GM12878 (cell line): ENCODE results near the gene ZFP36. TPM values are rescaled to one million over a fixed set of nuclear protein-coding genes. Genes with fewer than 3 reads are reported as not detected.

ENCODE experiments used
- CEBPB ChIP-seq, 2 experiments: fragments of 150-350 bp in 1 of 2; IDR thresholded peaks; 2 replicates each; pipeline ENCODE4 v1.6.1; 2012 to 2014; ENCODE audit warnings: low read depth in 2 of 2, low read length in 2 of 2, borderline replicate concordance in 1 of 2, inconsistent platforms in 1 of 2
- E2F4 ChIP-seq: IDR thresholded peaks from 2 replicates; pipeline ENCODE4 v1.6.1; 2012; ENCODE audit warnings: low read depth, low read length, improper control_type of control experiment
- E4F1 ChIP-seq: fragments of 450-650 bp; IDR thresholded peaks from 2 replicates; pipeline ENCODE4 v1.6.1; 2018; ENCODE audit warnings: borderline replicate concordance, mild to moderate bottlenecking; ENCODE audit not compliant: partially characterized antibody
- FOXM1 ChIP-seq: IDR thresholded peaks from 2 replicates; pipeline ENCODE4 v1.6.1; 2012; ENCODE audit warnings: low read depth, mild to moderate bottlenecking, inconsistent platforms, low read length, moderate library complexity
- JUND ChIP-seq: IDR thresholded peaks from 2 replicates; pipeline ENCODE4 v1.6.1; 2012; ENCODE audit warnings: low read depth, mild to moderate bottlenecking, low read length, improper control_type of control experiment, moderate library complexity
- LARP7 ChIP-seq: fragments of 450-650 bp; IDR thresholded peaks from 2 replicates; pipeline ENCODE4 v1.6.1; 2017; ENCODE audit warnings: mild to moderate bottlenecking
- MXI1 ChIP-seq: fragments of 150-350 bp; IDR thresholded peaks from 2 replicates; pipeline ENCODE4 v1.6.1; 2011; ENCODE audit warnings: low read depth, mild to moderate bottlenecking, inconsistent platforms, low read length, improper control_type of control experiment
- PAX5 ChIP-seq: IDR thresholded peaks from 2 replicates; pipeline ENCODE4 v1.6.1; 2011; ENCODE audit warnings: low read depth, low read length, borderline replicate concordance
- POLR2AphosphoS5 ChIP-seq: IDR thresholded peaks from 2 replicates; pipeline ENCODE4 v1.6.1; 2011; ENCODE audit warnings: mild to moderate bottlenecking, low read length, inconsistent platforms
- RB1 ChIP-seq: fragments of 450-650 bp; formaldehyde crosslinking; IDR thresholded peaks from 2 replicates; pipeline ENCODE4 v1.6.1; 2017; ENCODE audit warnings: mild to moderate bottlenecking, borderline replicate concordance
- RFX5 ChIP-seq: IDR thresholded peaks from 2 replicates; pipeline ENCODE4 v1.6.1; 2011; ENCODE audit warnings: low read depth, low read length, improper control_type of control experiment
- SKIL ChIP-seq: fragments of 450-650 bp; IDR thresholded peaks from 2 replicates; pipeline ENCODE4 v1.6.1; 2017; ENCODE audit warnings: mild to moderate bottlenecking, low read depth, inconsistent platforms; ENCODE audit not compliant: poor library complexity, severe bottlenecking
- SMAD5 ChIP-seq: IDR thresholded peaks from 2 replicates; pipeline ENCODE4 v1.6.1; 2016; ENCODE audit warnings: antibody characterized with exemption, low read depth
- WRNIP1 ChIP-seq: IDR thresholded peaks from 2 replicates; pipeline ENCODE4 v1.6.1; 2011; ENCODE audit warnings: low read depth, low read length, improper control_type of control experiment, borderline replicate concordance
- ZBTB4 ChIP-seq: fragments of 450-650 bp; formaldehyde crosslinking; IDR thresholded peaks from 2 replicates; pipeline ENCODE4 v1.4.0; 2022; ENCODE audit warnings: mild to moderate bottlenecking, moderate library complexity
- polyA plus RNA-seq, 11 experiments: library from polyadenylated mRNA; depleted of rRNA in 4 of 11; unstranded in 6 of 11; stranded (reverse) in 5 of 11; fragments of >200 nt; fragmentation: Nextera tagmentation in 4 of 11; fragmentation: Illumina TruSeq in 1 of 11; extraction: Ambion mirVana in 4 of 11; extraction: Trizol in 1 of 11; gene quantifications; 1 replicate in 1 of 11; 2 replicates in 10 of 11; pipeline versions ENCODE4 v1.2.1 to v1.2.3, GENCODE V29; 2011 to 2016; ENCODE audit warnings: inconsistent platforms in 2 of 11, missing spikeins in 2 of 11, low read depth in 1 of 11
- total RNA-seq, 4 experiments: library from RNA; depleted of rRNA in 3 of 4; stranded (reverse); fragments of >200 nt in 3 of 4; fragmentation: Illumina TruSeq in 1 of 4; extraction: Trizol in 1 of 4; gene quantifications; 2 replicates each; pipeline versions ENCODE4 v1.2.1 to v1.2.3, GENCODE V29; 2013 to 2021

The ZFP36 gene
- total and polyA plus RNA-seq, 10 of the 15 experiments (the other 5 are each of a cell fraction or from before 2014, with no cell fraction given): 5.3 to 55.0 (median 18.1) TPM

GRCh38 chr19:39409208-39410016 is 2.8 kb downstream of the ZFP36 start (continued):
- TF ChIP-seq E2F4: no peak
- TF ChIP-seq CEBPB (IDR thresholded peaks at IDR 0.05; ENCODE audit: borderline replicate concordance in 1 of 2, low read depth in 2 of 2, low read length in 2 of 2): no peak
- TF ChIP-seq MXI1: no peak; the same call in 1 of the 2 replicates
- TF ChIP-seq FOXM1: no peak
- peak; percentile 77 for TF ChIP-seq JUND
- peak; percentile 86; the same call in 1 of the 2 replicates for TF ChIP-seq ZBTB4 (CRISPR knock-in tag)
- TF ChIP-seq SKIL: peak; percentile 17
- TF ChIP-seq PAX5: peak; percentile 60; the same call in 1 of the 2 replicates
- no peak; the same call in 1 of the 2 replicates for TF ChIP-seq RB1
- TF ChIP-seq E4F1: no peak
- TF ChIP-seq POLR2AphosphoS5: peak; percentile 99
- TF ChIP-seq WRNIP1: peak; percentile 46; the same call in 1 of the 2 replicates
- no peak for TF ChIP-seq LARP7
- TF ChIP-seq SMAD5: peak; percentile 22; the same call in 1 of the 2 replicates
- no peak for TF ChIP-seq RFX5
